HG03064 (cell line): ENCODE results near the gene PAK3.

Experiments
- ATAC-seq: cut with Tn5 transposase; IDR thresholded peaks from one replicate; pipeline ENCODE4 v1.9.1; 2021; ENCODE audit warnings: low read depth; ENCODE audit not compliant: unreplicated experiment

Gene PAK3

DNA sequence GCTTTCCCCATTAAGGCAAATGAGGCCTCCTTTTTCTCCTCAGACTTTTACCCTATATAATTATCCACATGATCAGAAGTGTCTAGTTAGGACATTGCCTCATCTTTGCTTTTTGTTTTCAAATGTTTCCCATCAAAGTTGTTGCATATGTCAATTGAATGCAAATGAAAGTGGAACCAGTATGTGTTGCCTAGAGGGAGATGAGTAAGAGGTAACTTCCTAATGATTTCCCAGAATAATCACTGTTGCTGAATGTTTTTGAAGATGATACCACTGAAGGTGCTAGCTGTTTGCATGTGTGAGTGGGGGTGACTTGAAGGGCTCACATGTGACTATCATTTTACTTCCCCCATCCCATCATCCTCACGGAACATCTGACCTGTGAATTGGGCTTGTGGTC is 33.9 kb downstream of the PAK3 start:
- ATAC-seq, result no peak

DNA sequence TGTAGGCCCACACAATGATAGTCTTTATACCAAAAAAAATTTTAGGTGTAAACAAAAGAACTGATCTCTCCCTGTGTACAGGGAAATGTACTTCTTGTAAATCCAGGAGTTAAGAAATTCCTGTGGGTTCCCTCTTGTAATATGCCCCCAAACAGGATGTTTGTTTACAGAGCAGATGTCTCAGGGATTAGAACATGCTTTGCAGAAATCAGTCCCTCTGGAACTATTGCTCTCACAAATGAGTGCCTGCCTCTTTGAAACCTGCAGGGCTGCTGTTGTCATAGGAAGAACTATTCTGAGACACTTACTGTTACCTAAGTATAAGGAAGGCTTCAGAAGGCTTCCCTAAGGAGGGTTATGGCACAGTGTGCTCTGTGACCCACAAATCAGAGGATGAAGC is 35.6 kb downstream of the PAK3 start:
- no peak for ATAC-seq

DNA sequence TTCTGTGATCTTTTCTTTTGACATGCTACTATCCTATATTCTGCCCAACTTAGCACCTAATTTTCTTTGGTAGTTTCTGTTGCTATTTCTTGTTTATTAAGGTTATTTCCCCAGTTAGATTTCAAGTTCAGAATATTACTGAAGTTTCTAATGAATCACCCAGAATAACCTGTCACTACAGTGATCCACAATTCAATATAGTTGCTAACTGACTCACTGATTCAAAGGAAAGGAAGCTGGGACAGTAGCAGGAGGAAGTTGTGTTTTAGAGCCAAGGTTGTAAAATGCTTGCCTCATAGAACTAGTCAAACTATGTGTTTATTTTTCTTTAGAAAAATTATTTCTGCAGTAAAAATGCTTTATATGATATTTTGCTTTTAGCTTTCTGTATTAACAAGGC is 37.4 kb downstream of the PAK3 start:
- ATAC-seq, result no peak

DNA sequence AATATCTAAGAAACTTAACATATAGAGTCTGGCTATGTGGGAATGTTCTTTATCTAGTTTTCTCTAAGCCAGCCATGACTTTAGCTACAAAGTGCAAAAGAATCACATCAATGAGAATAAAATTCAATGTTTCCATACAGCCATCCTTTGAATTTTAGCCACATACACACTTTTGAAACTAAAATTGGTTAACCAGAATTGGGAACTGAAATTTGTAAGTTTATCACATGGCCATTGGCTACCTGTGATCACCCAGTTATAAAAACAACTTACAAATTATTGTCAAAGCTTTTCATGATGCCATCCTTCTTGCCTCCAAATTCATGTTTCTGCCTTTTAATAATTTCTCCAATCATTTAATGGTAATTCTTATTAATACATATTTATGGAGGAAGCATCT is 49.9 kb downstream of the PAK3 start:
- ATAC-seq, result no peak

DNA sequence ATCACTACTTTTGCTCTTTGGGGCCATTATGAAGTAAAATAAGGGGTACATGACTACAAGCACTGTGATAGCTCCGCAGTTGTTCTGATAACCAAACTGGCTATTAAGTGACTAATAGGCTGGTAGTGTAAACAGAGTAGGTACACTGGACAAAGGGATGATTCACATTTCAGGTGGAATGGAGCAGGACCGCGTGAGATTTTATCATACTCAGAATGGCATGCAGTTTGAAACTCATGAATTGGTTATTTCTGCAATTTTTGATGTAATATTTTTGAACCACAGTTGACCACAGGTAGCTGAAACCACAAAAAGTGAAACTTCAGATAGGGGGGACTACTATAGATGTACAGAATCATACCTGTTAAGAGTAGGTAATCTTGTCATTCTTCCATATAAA is 55.8 kb downstream of the PAK3 start:
- no peak for ATAC-seq

DNA sequence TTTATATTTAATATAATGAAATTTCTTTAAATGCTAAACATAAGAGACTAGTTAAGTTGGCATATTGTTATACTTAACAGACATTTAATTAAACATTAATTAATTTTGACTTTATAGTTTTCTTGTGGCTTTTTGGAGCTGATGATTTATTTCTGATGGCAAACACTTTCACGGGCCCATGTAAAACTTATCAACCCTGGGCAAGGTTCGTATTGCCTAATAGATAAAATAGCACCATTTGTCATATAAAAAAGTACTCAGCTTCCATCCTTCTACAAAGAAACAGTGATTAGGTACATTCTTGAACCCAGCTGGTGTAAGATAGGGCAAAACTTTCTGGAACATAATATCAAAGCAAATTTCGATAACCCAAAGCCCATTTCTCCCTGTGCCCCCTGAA is 63.2 kb downstream of the PAK3 start:
- ATAC-seq, result no peak

DNA sequence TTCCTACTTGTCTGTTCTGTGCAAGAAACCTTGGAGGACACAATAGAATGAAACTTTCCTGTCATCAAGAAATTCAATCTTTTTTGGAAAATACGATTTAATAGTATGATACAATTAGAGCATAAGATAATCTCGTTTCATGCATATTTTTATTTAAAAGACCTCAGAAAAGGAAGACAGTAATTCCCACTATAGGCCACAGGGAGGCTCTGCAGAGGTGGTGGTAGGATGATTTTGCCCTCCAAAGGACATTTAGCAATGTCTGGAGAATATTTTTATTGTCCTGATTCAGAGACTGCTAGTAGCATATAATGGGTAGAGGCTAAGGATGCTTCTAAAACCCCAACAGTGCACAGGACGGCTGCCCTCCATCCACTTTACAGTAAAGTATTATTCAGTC is 68.7 kb downstream of the PAK3 start:
- no peak for ATAC-seq

DNA sequence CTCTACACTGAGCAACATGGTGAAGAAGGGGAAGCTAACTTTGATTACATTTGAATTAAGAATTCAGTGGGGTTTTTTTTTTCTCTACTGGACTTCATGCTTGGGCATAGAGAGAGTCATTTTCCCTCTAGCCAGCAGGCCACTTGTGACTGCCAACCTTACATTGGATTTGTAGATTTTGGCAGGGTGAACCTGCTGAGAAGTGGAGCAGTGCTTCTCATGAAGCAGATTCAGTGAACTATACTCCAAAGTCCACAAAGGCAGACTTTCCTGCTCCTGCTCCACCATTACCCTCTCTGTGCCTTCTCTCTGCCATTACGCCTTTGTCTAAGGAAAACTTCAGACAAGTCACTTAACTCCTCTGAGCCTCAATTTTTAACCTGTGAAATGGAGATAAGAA is 69.9 kb downstream of the PAK3 start:
- ATAC-seq, result no peak

DNA sequence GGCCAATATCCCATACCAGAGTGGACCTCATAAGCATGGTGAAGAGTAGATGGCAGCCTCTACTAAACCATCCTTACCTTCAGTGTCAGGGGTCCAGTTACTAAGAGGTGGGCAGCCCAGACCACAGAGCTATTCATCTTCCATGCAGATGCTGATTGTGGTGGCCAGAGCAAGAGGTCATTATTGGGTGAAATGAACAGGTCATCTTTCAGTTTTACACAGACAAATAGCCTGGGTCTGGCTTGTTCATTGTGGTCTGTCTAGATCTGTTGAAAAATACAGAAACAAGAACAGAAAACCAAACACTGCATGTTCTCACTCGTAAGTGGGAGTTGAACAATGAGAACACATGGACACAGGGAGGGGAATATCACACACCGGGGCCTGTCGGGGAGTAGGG is 71.3 kb downstream of the PAK3 start:
- ATAC-seq, result no peak

DNA sequence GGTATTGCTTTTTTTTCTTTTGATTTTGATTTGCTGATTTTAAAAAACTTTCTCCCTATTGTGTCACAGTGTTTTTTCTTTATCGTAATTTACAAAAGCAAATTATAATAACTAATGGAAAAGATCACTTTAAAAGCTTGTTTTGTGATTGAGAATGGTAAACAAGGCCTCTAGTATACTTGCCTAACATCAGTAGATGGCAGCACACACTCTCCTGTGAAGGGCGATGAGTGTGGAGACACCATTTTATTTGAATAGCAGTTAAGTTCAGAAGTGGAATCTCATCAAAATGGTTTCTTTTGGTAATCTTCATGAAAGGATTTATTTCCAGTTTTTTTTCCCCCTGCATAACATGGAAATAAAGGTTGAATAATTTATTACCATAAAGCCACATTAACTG is 72.3 kb downstream of the PAK3 start:
- no peak for ATAC-seq

DNA sequence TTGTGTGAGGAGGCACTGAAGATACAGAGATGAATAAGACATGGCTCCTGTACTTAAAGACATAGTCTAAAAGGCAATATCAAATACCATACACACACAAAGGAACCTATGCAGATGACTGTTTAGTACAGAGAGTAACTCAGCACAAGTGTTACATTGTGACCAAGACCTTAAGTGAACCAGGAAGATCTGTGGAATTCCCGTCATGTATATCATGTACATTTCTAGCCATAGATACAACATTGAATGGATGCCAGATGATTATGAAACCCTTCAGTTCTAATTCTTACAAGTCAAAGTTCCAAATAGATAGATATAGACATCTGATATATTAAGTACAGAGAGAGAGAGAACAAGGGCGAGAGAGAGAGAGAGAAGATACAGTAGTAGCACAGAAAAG is 73.2 kb downstream of the PAK3 start:
- no peak for ATAC-seq

DNA sequence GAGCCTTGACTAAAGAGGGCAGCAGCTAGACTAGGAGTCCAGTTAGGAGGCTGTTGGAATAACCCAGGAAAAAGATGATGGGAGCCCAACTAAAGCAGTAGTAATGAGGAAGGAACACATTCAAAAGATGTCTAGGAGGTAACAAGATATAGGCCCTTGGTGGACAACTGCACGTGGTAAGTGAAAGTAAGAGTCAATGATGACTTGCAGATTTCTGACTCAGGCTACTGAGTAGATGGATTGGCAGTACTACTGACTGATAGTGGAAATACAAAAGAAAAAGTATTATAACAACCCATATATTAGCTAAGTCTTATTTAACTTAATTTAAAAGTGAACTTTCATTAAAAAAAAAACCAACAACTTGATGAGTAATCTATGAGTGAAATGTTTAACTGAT is 74.0 kb downstream of the PAK3 start:
- no peak for ATAC-seq

DNA sequence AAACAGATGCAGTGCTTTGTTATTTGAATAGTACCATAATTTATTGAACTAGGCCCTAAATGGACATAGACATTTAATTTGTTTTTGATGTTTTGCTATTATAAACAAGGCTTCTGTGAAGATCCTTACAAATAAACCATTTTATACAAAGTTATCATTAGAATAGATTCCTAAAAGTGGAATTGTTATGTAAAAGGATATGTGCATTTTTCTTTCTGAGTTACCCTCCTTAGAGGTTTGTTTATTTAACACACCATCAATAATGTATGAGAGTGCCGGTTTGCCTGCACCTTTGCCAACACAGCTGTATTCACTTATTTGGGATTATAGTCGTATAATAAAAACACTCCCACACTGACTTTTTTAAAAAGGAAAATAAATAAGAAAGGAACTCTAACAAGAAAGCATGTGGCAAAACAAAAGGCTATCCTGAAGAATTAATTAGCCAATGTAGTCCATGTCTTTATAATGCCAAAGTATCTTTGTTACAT is 84.8 kb downstream of the PAK3 start:
- ATAC-seq, result no peak

DNA sequence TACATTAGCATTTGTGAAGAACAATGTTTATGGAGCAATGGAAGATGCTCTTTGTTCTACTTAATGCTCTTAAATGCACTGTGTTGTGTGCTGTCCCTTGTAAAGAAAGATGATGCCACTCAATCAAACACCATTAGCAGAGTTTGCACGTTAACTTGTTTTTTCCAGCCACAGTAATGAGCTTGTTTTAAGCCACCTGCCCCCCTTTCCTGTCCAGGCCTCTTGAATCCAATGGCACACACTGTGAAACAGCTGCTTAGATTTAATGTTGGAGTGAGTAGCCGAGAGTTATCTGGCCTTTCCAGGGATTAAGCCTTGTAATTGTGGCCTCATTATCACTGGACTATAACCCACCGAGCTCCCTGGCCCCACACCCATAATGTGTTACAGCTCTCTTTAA is 86.0 kb downstream of the PAK3 start:
- no peak for ATAC-seq

DNA sequence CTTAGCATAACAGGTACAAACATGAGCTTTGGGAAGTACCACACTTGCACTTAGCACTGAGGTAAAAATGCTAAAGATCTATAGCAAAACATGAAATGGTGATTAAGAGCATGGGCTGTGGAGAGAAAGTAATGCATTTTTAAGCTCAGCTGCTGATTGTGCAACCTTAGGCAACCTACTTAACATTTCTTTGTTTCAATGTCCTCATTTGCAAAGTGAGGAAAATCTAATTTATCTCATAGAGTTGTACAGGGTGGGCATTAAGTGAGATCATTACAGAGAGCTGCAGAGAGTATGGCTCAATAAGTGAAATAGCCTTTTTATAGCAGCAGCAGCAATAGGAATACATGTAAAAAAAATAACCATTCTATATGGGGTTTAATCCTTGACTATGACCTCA is 87.0 kb downstream of the PAK3 start:
- ATAC-seq, result no peak

DNA sequence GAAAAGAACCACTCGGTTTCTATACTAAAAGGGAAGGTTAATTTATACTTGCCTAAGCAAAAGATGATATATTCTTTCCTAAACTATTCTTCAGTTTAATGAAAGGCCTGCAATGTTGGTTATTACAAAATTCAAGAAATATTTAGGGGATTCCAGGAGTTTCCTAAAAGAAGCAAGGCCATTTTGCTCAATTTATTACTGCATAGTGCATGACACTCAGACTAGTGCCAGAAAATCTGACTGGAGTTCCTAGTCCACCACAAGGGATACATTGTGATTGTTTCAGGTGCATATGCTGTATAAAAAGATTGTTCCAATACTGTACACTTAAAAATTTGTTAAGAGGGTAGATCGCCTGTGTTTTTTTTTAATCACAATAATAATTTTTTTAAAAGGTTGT is 95.6 kb downstream of the PAK3 start:
- ATAC-seq, result no peak

DNA sequence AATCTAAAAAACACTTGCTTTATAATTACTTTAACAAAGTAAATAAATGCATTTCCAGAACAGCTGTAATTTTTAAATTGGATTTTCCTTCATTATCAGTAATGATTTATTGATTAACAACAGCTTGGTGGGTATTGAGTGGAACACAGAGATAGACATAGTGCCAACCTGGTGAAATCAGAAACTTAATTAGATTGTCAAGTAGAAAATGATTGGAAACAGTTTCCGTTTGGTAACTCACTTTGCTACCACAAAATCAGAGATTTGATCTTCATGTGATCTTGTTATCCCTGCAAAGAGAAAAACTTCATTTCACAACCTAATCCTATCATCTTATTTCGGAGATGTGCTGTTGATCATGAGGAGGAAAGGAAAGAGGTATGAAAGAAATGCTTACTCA is 103.5 kb downstream of the PAK3 start:
- no peak for ATAC-seq

DNA sequence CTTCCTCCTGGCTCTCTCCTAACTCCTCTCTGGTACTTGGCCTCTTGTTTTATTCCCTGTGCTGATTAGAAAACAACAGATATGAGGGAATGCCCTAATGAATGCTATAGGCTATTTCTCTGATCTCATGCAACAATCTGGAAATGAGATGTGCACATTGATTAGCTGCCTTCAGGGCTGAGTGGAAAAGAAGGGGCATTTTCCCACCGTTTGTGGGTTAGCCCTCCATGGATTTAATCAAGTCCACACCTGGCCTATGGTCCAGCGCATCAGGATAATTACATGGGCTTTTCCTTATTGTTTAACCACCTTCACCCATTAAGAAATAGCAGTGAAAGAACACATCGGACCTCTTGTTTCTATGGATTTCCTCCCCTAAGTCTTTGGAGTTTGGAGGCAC is 104.3 kb downstream of the PAK3 start:
- no peak for ATAC-seq

DNA sequence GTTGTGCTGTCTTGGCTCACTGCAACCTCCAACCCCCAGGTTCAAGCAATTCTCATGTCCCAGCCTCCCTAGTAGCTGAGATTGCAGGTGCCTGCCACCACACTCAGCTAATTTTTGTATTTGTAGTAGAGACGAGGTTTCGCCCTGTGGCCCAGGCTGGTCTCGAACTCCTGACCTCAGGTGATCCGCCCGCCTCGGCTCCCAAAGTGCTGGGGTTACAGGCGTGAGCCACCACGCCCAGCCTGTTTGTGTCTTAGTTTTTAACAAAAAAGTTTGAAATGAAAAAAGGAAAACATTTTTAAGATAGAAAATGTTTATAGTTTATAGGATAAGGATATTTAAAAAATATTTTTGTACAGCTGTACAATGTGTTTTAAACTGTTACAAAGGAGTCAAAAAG is 111.9 kb downstream of the PAK3 start:
- ATAC-seq, result no peak

DNA sequence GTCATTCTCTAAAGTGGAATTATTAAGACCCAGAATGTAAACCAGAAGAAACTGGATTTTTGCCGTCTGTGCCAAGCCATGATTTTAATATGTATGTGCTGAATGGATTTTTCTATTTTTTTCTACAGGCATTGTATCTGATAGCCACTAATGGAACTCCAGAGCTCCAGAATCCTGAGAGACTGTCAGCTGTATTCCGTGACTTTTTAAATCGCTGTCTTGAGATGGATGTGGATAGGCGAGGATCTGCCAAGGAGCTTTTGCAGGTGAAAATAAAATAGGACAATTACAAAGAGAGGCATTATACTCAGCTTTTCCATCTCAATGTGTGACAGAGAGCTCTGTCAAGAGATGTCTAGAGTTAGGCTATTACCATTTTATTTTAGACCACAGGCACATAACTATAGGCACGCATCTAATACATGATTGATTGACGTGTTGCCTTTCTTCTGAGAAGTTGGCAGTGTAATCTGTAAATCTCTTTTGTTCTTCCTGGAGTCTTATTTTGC is 120.4 kb downstream of the PAK3 start:
- no peak for ATAC-seq

DNA sequence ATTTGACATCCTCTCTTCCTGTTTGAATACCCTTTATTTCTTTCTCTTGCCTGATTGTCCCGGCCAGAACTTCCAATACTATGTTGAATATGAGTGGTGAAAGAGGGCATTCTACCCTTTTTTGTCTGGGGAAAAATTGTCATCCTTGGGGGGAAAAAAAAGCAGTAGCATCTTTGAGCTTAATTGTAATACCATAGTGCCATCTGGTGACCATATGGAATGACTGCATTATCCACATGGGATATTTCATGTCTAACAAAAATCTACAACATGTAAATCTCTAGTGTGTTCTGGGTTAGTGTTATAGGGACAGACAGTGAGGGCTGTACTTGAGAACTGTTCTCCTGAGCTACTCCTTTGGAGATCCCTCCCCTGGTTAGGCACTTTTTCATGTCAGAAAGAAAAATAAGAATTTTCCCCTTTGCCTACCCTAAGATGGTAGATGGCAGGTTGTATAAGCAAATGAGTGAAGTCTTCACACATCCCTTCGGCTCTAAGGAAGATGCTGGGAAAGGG is 148.3 kb downstream of the PAK3 start:
- ATAC-seq, result no peak

DNA sequence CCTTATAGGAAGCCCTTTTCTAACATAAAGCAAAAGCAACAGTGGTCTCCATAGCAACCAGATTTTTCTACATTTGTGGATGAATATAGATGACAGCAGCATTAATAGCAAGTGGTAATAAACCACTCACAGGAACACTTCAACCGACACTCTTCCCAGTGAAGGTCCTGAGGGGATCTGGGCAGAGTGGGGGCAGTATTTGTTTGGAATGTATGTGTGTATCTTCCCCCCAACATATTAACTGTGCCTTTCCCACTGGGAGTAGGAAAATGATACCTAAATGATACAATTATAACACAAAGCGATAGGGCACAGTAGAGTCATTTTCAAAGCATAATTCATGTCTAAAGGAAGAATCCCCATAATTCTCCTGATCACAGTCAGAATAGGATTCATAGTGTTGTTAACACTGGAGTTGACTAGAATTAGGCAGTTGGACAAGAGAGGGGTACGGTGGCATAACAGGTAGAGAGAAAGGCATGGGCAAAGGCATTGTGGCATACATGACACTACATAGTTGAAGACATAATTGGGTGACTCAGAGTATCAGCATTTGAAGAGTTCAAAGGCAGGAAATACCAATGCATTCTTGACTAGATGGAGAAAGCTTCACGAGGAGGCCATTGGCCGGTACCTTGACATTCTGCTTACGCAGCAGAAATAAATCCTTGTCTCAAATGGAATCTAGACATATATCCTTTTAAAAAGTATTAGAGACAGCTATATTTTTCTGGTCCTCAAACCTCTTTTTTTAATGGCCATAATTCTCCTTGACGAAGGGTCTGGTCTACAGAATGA is 159.1 kb downstream of the PAK3 start:
- no peak for ATAC-seq
